SK-N-SH treated with all-trans-retinoic acid at 6 μM for 48 hours (cell line): ENCODE data around the gene IRAK1BP1.

Experiments used
- ATAC-seq: fragments of 200-7000 bp; cut with Tn5 transposase; 3 replicates; pipeline ENCODE4 v1.9.1; 2020; ENCODE audit warnings: mild to moderate bottlenecking, moderate library complexity
- ARNTL ChIP-seq: fragments of 450-650 bp; formaldehyde crosslinking; IDR thresholded peaks from 2 replicates; pipeline ENCODE4 v1.5.0; 2020; ENCODE audit warnings: low read depth, mild to moderate bottlenecking, moderate library complexity, borderline replicate concordance
- BACH2 ChIP-seq: fragments of 250-450 bp; sonication (Bioruptor Pico); IDR thresholded peaks from 2 replicates; pipeline ENCODE4 v1.9.0; 2021; ENCODE audit warnings: mild to moderate bottlenecking, borderline replicate concordance
- CSDC2 ChIP-seq: fragments of 250-450 bp; sonication (Bioruptor Pico); IDR thresholded peaks from 2 replicates; pipeline ENCODE4 v1.5.0; 2020; ENCODE audit warnings: mild to moderate bottlenecking, moderate library complexity
- ESRRG ChIP-seq: fragments of 250-450 bp; sonication (Bioruptor Pico); IDR thresholded peaks from 2 replicates; pipeline ENCODE4 v1.6.1; 2021; ENCODE audit warnings: mild to moderate bottlenecking
- GLIS3 ChIP-seq: fragments of 250-450 bp; sonication (Bioruptor Pico); IDR thresholded peaks from 2 replicates; pipeline ENCODE4 v1.5.0; 2020; ENCODE audit warnings: mild to moderate bottlenecking, moderate library complexity
- ISL1 ChIP-seq: fragments of 250-450 bp; sonication (Bioruptor Pico); IDR thresholded peaks from 2 replicates; pipeline ENCODE4 v2.1.2; 2022; ENCODE audit warnings: mild to moderate bottlenecking, moderate library complexity
- OSR1 ChIP-seq: fragments of 250-450 bp; sonication (Bioruptor Pico); IDR thresholded peaks from 2 replicates; pipeline ENCODE4 v1.8.0; 2022; ENCODE audit warnings: moderate library complexity, mild to moderate bottlenecking, inconsistent platforms
- PPARA ChIP-seq: fragments of 250-450 bp; sonication (Bioruptor Pico); IDR thresholded peaks from 2 replicates; pipeline ENCODE4 v1.5.0; 2020; ENCODE audit warnings: mild to moderate bottlenecking, borderline replicate concordance
- RARB ChIP-seq: fragments of 250-450 bp; sonication (Bioruptor Pico); IDR thresholded peaks from 2 replicates; pipeline ENCODE4 v1.8.0; 2021; ENCODE audit warnings: mild to moderate bottlenecking, moderate library complexity
- SNAI2 ChIP-seq: fragments of 250-450 bp; sonication (Bioruptor Pico); IDR thresholded peaks from 2 replicates; pipeline ENCODE4 v1.5.0; 2020; ENCODE audit warnings: mild to moderate bottlenecking, moderate library complexity
- TCF4 ChIP-seq: fragments of 250-450 bp; sonication (Bioruptor Pico); IDR thresholded peaks from 2 replicates; pipeline ENCODE4 v1.8.0; 2021; ENCODE audit warnings: mild to moderate bottlenecking, moderate library complexity, borderline replicate concordance
- TOX ChIP-seq: fragments of 250-450 bp; sonication (Bioruptor Pico); IDR thresholded peaks from 2 replicates; pipeline ENCODE4 v1.8.0; 2021; ENCODE audit warnings: mild to moderate bottlenecking, moderate library complexity, borderline replicate concordance
- ZC3H10 ChIP-seq: fragments of 250-450 bp; sonication (Bioruptor Pico); IDR thresholded peaks from 2 replicates; pipeline ENCODE4 v1.5.1; 2021; ENCODE audit warnings: mild to moderate bottlenecking, moderate library complexity
- ZFP3 ChIP-seq: fragments of 250-450 bp; sonication (Bioruptor Pico); IDR thresholded peaks from 2 replicates; pipeline ENCODE4 v1.5.0; 2020; ENCODE audit warnings: mild to moderate bottlenecking, moderate library complexity
- ZFP30 ChIP-seq: fragments of 450-650 bp; formaldehyde crosslinking; IDR thresholded peaks from 2 replicates; pipeline ENCODE4 v1.5.0; 2022; ENCODE audit warnings: mild to moderate bottlenecking, moderate library complexity
- ZNF565 ChIP-seq: fragments of 450-650 bp; formaldehyde crosslinking; conservative IDR thresholded peaks from 2 replicates; pipeline ENCODE4 v1.5.0; 2020; ENCODE audit warnings: low read depth, mild to moderate bottlenecking, moderate library complexity
- ZNF70 ChIP-seq: fragments of 450-650 bp; formaldehyde crosslinking; IDR thresholded peaks from 2 replicates; pipeline ENCODE4 v1.5.0; 2020; ENCODE audit warnings: mild to moderate bottlenecking, moderate library complexity
- ZNF8 ChIP-seq: fragments of 450-650 bp; formaldehyde crosslinking; IDR thresholded peaks from 2 replicates; pipeline ENCODE4 v1.5.0; 2020; ENCODE audit warnings: mild to moderate bottlenecking, moderate library complexity
- TF ChIP-seq, protein P1 (sequence below): fragments of 250-450 bp; sonication (Bioruptor Pico); IDR thresholded peaks from 2 replicates; pipeline ENCODE4 v1.5.1; 2020; ENCODE audit warnings: low read depth, mild to moderate bottlenecking, moderate library complexity
- TF ChIP-seq, protein P2 (sequence below): fragments of 250-450 bp; sonication (Bioruptor Pico); IDR thresholded peaks from 2 replicates; pipeline ENCODE4 v1.5.1; 2021; ENCODE audit warnings: mild to moderate bottlenecking, moderate library complexity
- TF ChIP-seq, protein P3 (sequence below): fragments of 250-450 bp; sonication (Bioruptor Pico); IDR thresholded peaks from 2 replicates; pipeline ENCODE4 v1.5.0; 2020; ENCODE audit warnings: mild to moderate bottlenecking, moderate library complexity
- TF ChIP-seq, protein P4 (sequence below): fragments of 250-450 bp; sonication (Bioruptor Pico); IDR thresholded peaks from 2 replicates; pipeline ENCODE4 v1.8.0; 2020; ENCODE audit warnings: mild to moderate bottlenecking, moderate library complexity, borderline replicate concordance

Gene IRAK1BP1

DNA sequence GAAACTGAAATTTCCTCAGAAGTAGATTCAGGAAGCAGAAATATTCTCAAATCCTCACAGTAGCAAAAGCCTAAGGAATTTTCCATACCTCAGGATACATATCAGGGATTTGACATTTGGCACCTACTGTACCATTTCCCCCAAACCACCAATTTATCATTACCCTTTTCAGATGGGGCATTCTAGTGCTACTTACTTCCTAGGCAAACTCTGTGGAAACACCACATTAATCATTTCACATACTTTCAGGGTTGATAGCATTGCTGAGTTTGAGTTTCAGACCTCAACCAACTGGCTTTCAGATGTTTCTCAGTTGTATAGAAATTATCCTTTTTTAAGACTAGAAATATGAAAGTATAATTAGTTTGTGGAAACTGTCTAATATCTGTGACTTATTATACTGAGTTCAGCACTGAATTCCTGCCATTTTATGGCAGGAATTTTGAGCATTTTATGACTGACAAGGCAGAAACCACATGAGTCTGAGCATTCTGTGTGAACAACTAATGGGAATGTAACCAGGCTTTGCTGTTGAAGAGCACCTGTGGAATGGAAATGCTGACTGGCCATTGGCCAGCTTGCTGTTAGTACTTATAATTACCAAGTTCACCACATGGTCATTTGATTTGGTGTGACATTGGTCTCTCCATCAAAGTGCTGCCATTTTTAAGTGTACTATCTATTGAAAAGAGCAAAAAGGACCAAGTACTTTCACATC lies 35.1 kb upstream of the IRAK1BP1 start:
- TF ChIP-seq ZFP3 (CRISPR knock-in tag) = no peak
- TF ChIP-seq, protein P1, sequence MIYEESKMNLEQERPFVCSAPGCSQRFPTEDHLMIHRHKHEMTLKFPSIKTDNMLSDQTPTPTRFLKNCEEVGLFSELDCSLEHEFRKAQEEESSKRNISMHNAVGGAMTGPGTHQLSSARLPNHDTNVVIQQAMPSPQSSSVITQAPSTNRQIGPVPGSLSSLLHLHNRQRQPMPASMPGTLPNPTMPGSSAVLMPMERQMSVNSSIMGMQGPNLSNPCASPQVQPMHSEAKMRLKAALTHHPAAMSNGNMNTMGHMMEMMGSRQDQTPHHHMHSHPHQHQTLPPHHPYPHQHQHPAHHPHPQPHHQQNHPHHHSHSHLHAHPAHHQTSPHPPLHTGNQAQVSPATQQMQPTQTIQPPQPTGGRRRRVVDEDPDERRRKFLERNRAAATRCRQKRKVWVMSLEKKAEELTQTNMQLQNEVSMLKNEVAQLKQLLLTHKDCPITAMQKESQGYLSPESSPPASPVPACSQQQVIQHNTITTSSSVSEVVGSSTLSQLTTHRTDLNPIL = no peak
- no peak for TF ChIP-seq TOX
- no peak for TF ChIP-seq RARB

DNA sequence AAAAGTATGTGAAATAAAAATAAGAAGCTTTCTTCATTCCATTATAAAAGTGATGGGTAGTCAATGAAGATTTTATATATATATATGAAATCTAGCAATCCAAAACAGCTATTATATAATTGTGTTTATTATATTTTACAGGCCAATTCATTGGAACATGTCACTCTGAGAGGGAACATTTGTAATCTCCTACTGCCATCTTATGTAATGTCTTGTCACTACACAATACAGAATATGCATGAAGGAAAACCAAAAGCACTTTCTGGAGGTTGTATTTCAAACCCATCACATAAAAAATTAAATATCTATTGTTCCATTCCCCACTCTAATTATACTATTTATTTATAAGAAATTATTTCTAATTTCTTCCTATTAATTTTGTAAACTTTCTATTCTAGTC lies 31.5 kb upstream of the IRAK1BP1 start:
- TF ChIP-seq GLIS3 (CRISPR knock-in tag) (no peak), ZC3H10 (no peak), ARNTL (CRISPR knock-in tag) (no peak), ISL1 (CRISPR knock-in tag) (no peak), PPARA (CRISPR knock-in tag) (no peak), ZNF565 (CRISPR knock-in tag) (no peak), ZNF8 (CRISPR knock-in tag) (no peak), BACH2 (CRISPR knock-in tag) (no peak), ZFP3 (CRISPR knock-in tag) (no peak), CSDC2 (CRISPR knock-in tag) (no peak), TOX (no peak)
- ATAC-seq = 0 out of 3 replicates have a peak, but pooled peaks have one; percentile 34

More for the DNA sequence above, 35.1 kb upstream of the IRAK1BP1 start:
- ATAC-seq = no peak; the same call in 2 of the 3 replicates

DNA sequence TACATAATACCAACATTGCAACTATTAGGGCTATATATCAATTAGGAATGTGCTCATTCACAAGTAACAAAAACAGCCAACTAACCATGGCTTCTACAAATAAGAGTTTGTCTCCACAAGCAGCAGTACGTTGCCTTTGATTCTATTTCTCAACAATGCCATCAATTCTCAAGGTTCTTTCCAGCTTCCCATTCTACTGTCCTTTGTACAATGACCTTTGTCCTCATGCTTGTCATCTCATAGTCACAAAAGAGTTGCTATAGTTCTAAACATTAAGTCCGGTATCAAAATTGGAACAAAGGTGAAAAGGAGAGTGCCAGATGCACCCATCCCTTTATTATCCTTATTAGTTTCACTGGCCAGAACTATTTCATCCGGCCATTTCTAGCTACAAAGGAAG lies 30.8 kb upstream of the IRAK1BP1 start:
- ATAC-seq = no peak

DNA sequence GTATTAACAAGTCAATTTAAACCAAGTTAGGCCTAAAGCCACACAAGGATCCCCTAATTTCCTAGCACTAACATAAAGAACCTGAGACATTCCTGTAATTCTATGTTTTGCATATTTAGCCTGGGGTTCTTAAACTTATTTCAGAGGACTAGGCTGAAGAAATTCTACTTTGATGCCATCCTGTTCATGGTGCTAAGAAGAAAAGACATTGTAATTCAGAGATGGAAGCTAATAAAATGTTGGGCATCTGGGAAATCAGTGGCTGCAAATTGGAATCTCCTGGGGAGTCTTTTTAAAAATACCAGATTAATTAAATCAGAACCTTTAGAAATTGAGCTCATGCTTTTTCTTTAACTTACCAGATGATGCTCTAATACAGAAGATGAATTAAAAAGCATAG lies 26.2 kb upstream of the IRAK1BP1 start:
- no peak for ATAC-seq
- TF ChIP-seq, protein P2, sequence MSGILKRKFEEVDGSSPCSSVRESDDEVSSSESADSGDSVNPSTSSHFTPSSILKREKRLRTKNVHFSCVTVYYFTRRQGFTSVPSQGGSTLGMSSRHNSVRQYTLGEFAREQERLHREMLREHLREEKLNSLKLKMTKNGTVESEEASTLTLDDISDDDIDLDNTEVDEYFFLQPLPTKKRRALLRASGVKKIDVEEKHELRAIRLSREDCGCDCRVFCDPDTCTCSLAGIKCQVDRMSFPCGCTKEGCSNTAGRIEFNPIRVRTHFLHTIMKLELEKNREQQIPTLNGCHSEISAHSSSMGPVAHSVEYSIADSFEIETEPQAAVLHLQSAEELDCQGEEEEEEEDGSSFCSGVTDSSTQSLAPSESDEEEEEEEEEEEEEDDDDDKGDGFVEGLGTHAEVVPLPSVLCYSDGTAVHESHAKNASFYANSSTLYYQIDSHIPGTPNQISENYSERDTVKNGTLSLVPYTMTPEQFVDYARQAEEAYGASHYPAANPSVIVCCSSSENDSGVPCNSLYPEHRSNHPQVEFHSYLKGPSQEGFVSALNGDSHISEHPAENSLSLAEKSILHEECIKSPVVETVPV (CRISPR knock-in tag) = no peak
- TF ChIP-seq, protein P3, sequence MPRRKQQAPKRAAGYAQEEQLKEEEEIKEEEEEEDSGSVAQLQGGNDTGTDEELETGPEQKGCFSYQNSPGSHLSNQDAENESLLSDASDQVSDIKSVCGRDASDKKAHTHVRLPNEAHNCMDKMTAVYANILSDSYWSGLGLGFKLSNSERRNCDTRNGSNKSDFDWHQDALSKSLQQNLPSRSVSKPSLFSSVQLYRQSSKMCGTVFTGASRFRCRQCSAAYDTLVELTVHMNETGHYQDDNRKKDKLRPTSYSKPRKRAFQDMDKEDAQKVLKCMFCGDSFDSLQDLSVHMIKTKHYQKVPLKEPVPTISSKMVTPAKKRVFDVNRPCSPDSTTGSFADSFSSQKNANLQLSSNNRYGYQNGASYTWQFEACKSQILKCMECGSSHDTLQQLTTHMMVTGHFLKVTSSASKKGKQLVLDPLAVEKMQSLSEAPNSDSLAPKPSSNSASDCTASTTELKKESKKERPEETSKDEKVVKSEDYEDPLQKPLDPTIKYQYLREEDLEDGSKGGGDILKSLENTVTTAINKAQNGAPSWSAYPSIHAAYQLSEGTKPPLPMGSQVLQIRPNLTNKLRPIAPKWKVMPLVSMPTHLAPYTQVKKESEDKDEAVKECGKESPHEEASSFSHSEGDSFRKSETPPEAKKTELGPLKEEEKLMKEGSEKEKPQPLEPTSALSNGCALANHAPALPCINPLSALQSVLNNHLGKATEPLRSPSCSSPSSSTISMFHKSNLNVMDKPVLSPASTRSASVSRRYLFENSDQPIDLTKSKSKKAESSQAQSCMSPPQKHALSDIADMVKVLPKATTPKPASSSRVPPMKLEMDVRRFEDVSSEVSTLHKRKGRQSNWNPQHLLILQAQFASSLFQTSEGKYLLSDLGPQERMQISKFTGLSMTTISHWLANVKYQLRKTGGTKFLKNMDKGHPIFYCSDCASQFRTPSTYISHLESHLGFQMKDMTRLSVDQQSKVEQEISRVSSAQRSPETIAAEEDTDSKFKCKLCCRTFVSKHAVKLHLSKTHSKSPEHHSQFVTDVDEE = no peak
- TF ChIP-seq, protein P1 = no peak

More for the DNA sequence above, 30.8 kb upstream of the IRAK1BP1 start:
- no peak for TF ChIP-seq ZC3H10
- no peak for TF ChIP-seq TOX
- no peak for TF ChIP-seq OSR1
- TF ChIP-seq TCF4 = no peak
- TF ChIP-seq ESRRG (CRISPR knock-in tag) = no peak
- no peak for TF ChIP-seq ISL1 (CRISPR knock-in tag)
- TF ChIP-seq BACH2 (CRISPR knock-in tag) = no peak
- no peak for TF ChIP-seq ARNTL (CRISPR knock-in tag)
- TF ChIP-seq ZNF8 (CRISPR knock-in tag) = no peak
- no peak for TF ChIP-seq ZNF565 (CRISPR knock-in tag)
- TF ChIP-seq CSDC2 (CRISPR knock-in tag) = no peak
- TF ChIP-seq SNAI2 = no peak
- TF ChIP-seq RARB = no peak

DNA sequence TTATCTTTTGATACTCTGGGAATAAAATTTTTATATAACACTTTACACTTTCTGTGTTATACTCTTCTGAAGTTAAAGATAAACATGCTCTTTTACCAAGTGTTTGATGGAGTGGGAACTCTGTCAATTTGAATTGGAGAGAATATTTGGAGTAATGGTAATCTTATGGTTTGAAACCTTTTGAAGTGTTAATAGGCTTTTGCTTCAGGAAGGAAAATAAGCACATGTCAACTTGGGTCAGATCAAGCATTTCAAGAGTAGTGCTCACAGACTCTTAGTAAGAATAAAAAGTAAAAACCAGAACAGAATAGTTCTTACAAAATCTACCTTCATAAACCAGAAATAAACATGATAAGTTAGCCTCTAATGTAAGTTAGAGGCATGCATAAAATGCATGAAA lies 24.4 kb upstream of the IRAK1BP1 start:
- no peak for ATAC-seq
- no peak for TF ChIP-seq RARB
- no peak for TF ChIP-seq PPARA (CRISPR knock-in tag)
- TF ChIP-seq ESRRG (CRISPR knock-in tag) = no peak
- TF ChIP-seq ZFP30 (CRISPR knock-in tag) = no peak
- TF ChIP-seq, protein P2 (CRISPR knock-in tag) = no peak
- TF ChIP-seq, protein P1 = no peak
- no peak for TF ChIP-seq OSR1
- no peak for TF ChIP-seq ZC3H10
- no peak for TF ChIP-seq ISL1 (CRISPR knock-in tag)
- TF ChIP-seq, protein P4, sequence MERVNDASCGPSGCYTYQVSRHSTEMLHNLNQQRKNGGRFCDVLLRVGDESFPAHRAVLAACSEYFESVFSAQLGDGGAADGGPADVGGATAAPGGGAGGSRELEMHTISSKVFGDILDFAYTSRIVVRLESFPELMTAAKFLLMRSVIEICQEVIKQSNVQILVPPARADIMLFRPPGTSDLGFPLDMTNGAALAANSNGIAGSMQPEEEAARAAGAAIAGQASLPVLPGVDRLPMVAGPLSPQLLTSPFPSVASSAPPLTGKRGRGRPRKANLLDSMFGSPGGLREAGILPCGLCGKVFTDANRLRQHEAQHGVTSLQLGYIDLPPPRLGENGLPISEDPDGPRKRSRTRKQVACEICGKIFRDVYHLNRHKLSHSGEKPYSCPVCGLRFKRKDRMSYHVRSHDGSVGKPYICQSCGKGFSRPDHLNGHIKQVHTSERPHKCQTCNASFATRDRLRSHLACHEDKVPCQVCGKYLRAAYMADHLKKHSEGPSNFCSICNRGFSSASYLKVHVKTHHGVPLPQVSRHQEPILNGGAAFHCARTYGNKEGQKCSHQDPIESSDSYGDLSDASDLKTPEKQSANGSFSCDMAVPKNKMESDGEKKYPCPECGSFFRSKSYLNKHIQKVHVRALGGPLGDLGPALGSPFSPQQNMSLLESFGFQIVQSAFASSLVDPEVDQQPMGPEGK (CRISPR knock-in tag) = no peak
- TF ChIP-seq ZNF565 (CRISPR knock-in tag) = no peak
- TF ChIP-seq ZNF70 (CRISPR knock-in tag) = no peak
- TF ChIP-seq BACH2 (CRISPR knock-in tag) = no peak
- TF ChIP-seq ZNF8 (CRISPR knock-in tag) = no peak
